Astrocyte of the spinal cord (primary cell): ENCODE data around the gene CAV3.
A peak's percentile ranks its signal among the peaks of the same experiment; 100 is the strongest.

Experiments
- DNase-seq: peaks from one replicate; pipeline ENCODE4 v3.0.0; 2011; ENCODE audit warnings: low read depth, low spot score
- H3K4me3 ChIP-seq: 2 replicates; pipeline ENCODE4 v1.5.1; 2011; ENCODE audit warnings: low read depth, mild to moderate bottlenecking, low read length, moderate library complexity
- CTCF ChIP-seq: IDR thresholded peaks from 2 replicates; pipeline ENCODE4 v1.5.1; 2012; ENCODE audit warnings: low read depth, mild to moderate bottlenecking, low read length, inconsistent platforms
- in situ Hi-C: cut with HindIII; loops from 2 replicates; pipeline ENCODE4 v1.10.0; 2017; ENCODE audit warnings: low sequenced_read_pairs

The CAV3 gene

GRCh38 chr3:8734908-8735307 lies 1.3 kb downstream of the CAV3 start:
- H3K4me3 ChIP-seq = no peak overlapping the region
- no peak for TF ChIP-seq CTCF
- in situ Hi-C loops = no loop called here
- no peak for DNase-seq

GRCh38 chr3:8736436-8736835 lies 2.8 kb downstream of the CAV3 start:
- no peak for DNase-seq
- no peak for TF ChIP-seq CTCF
- no peak overlapping the region for H3K4me3 ChIP-seq
- in situ Hi-C loops = no loop called here

- in situ Hi-C loops = no loop called here
- no peak overlapping the region for H3K4me3 ChIP-seq
- no peak for DNase-seq
- TF ChIP-seq CTCF = no peak
Observed at GRCh38 chr3:8737301-8737700, 3.7 kb downstream of the CAV3 start.

GRCh38 chr3:8737823-8738222 lies 4.2 kb downstream of the CAV3 start:
- no peak for TF ChIP-seq CTCF
- in situ Hi-C loops = no loop called here
- no peak for DNase-seq
- no peak overlapping the region for H3K4me3 ChIP-seq

GRCh38 chr3:8738639-8739038 lies 5.0 kb downstream of the CAV3 start:
- TF ChIP-seq CTCF = no peak
- no peak for DNase-seq
- no peak overlapping the region for H3K4me3 ChIP-seq
- in situ Hi-C loops = no loop called here

GRCh38 chr3:8739757-8740504 lies 6.3 kb downstream of the CAV3 start:
- no peak for TF ChIP-seq CTCF
- in situ Hi-C loops = no loop called here
- DNase-seq = peak; percentile 60
- H3K4me3 ChIP-seq = no peak overlapping the region
